IMR-90 (cell line): Measurements from ENCODE around the gene DZIP1L. TPM values are rescaled to one million over a fixed set of nuclear protein-coding genes. Genes with fewer than 3 reads are reported as not detected.

Experiments
- ATAC-seq: fragments of 200-7000 bp; cut with Tn5 transposase; 2 replicates; pipeline ENCODE4 v1.9.1; 2020; ENCODE audit warnings: low read depth, mild to moderate bottlenecking, moderate library complexity
- BruUV-seq: library from RNA; stranded (reverse); fragments of 400-500 nt; replicated peaks from 2 replicates; lab custom pipeline; 2021; lab: Mats Ljungman, UMichigan
- CTCF ChIA-PET: fragments of 300-600 bp; formaldehyde crosslinking; extraction: SDS; loops from one replicate; lab custom pipeline; 2021; ENCODE audit warnings: antibody characterized with exemption; lab: Yijun Ruan, JAX
- POLR2A ChIA-PET: fragments of 300-600 bp; sonication (Branson Sonifier 250); formaldehyde crosslinking; loops from one replicate; lab custom pipeline; 2022; ENCODE audit warnings: antibody characterized with exemption; ENCODE audit not compliant: unreplicated experiment; lab: Charles Lee
- DNase-seq: peaks from one replicate; pipeline ENCODE4 v3.0.0; 2013
- H2AFZ ChIP-seq: replicated peaks from 2 replicates; pipeline ENCODE3; 2013; ENCODE audit warnings: low read length, mild to moderate bottlenecking; ENCODE audit not compliant: poor library complexity
- H2AK5ac ChIP-seq: 2 replicates; pipeline ENCODE4 v1.6.1; 2013; ENCODE audit warnings: low read depth, low read length, inconsistent platforms
- H2AK9ac ChIP-seq: replicated peaks from 2 replicates; pipeline ENCODE3; 2013; ENCODE audit warnings: mild to moderate bottlenecking, low read depth, low read length, moderate library complexity; ENCODE audit not compliant: poor library complexity
- H2BK120ac ChIP-seq: 2 replicates; pipeline ENCODE4 v1.6.1; 2013; ENCODE audit warnings: low read depth, low read length, inconsistent platforms
- H2BK15ac ChIP-seq: 3 replicates; pipeline ENCODE4 v1.6.1; 2013; ENCODE audit warnings: low read depth, low read length, inconsistent platforms
- H2BK20ac ChIP-seq: 2 replicates; pipeline ENCODE4 v1.6.1; 2013; ENCODE audit warnings: low read depth, mild to moderate bottlenecking, inconsistent platforms, low read length, moderate library complexity
- H2BK5ac ChIP-seq: 2 replicates; pipeline ENCODE4 v1.6.1; 2013; ENCODE audit warnings: mild to moderate bottlenecking, low read depth, low read length, inconsistent platforms; ENCODE audit not compliant: poor library complexity, severe bottlenecking
- H3K14ac ChIP-seq: replicated peaks from 2 replicates; pipeline ENCODE4 v1.6.1; 2013; ENCODE audit warnings: low read depth, low read length, inconsistent platforms
- H3K18ac ChIP-seq: 2 replicates; pipeline ENCODE4 v1.6.1; 2013; ENCODE audit warnings: low read depth, low read length, control low read depth
- H3K23ac ChIP-seq: 2 replicates; pipeline ENCODE4 v1.6.1; 2013; ENCODE audit warnings: low read depth, low read length, inconsistent platforms
- H3K27ac ChIP-seq: 2 replicates; pipeline ENCODE4 v1.5.1; 2013; ENCODE audit warnings: mild to moderate bottlenecking, control low read depth, low read length; ENCODE audit not compliant: insufficient read depth
- H3K27me3 ChIP-seq: 2 replicates; pipeline ENCODE4 v1.6.1; 2013; ENCODE audit warnings: low read length; ENCODE audit not compliant: control insufficient read depth, insufficient read depth
- H3K36me3 ChIP-seq: 2 replicates; pipeline ENCODE4 v1.6.1; 2013; ENCODE audit warnings: low read length, mixed read lengths; ENCODE audit not compliant: control insufficient read depth, insufficient read depth
- H3K4ac ChIP-seq: 2 replicates; pipeline ENCODE4 v1.6.1; 2013; ENCODE audit warnings: low read depth, low read length, inconsistent platforms
- H3K4me1 ChIP-seq: 2 replicates; pipeline ENCODE4 v1.6.1; 2013; ENCODE audit warnings: low read length, mixed read lengths; ENCODE audit not compliant: control insufficient read depth, insufficient read depth
- H3K4me2 ChIP-seq: 2 replicates; pipeline ENCODE4 v1.6.1; 2013; ENCODE audit warnings: low read depth, mild to moderate bottlenecking, control low read depth, low read length, moderate library complexity
- H3K4me3 ChIP-seq: 2 replicates; pipeline ENCODE4 v1.5.1; 2013; ENCODE audit warnings: low read depth, mild to moderate bottlenecking, control low read depth, low read length, moderate library complexity; ENCODE audit not compliant: insufficient read depth
- H3K56ac ChIP-seq: 2 replicates; pipeline ENCODE4 v1.6.1; 2013; ENCODE audit warnings: low read length, inconsistent platforms; ENCODE audit not compliant: insufficient read depth; ENCODE audit errors: extremely low read depth
- H3K79me1 ChIP-seq, 2 experiments: 2 replicates each; pipeline ENCODE4 v1.6.1; 2013; ENCODE audit warnings: low read length in 2 of 2, inconsistent platforms in 1 of 2, low read depth in 1 of 2
- H3K9ac ChIP-seq: 2 replicates; pipeline ENCODE4 v1.6.1; 2013; ENCODE audit warnings: low read depth, low read length, control low read depth
- H3K9me1 ChIP-seq: 2 replicates; pipeline ENCODE4 v1.6.1; 2013; ENCODE audit warnings: low read length, inconsistent platforms; ENCODE audit not compliant: insufficient read depth
- H3K9me3 ChIP-seq: 2 replicates; pipeline ENCODE4 v1.6.1; 2013; ENCODE audit warnings: low read length; ENCODE audit not compliant: control insufficient read depth, insufficient read depth
- H4K20me1 ChIP-seq: 2 replicates; pipeline ENCODE4 v1.6.1; 2013; ENCODE audit warnings: low read length, inconsistent platforms; ENCODE audit not compliant: insufficient read depth
- H4K5ac ChIP-seq: 2 replicates; pipeline ENCODE4 v1.6.1; 2013; ENCODE audit warnings: mild to moderate bottlenecking, low read depth, low read length, control low read depth
- H4K8ac ChIP-seq, 2 experiments: 2 replicates each; pipeline ENCODE4 v1.6.1; 2013; ENCODE audit warnings: low read depth in 2 of 2, low read length in 2 of 2, control low read depth in 1 of 2, inconsistent platforms in 1 of 2
- H4K91ac ChIP-seq: 2 replicates; pipeline ENCODE4 v1.6.1; 2013; ENCODE audit warnings: low read depth, low read length, inconsistent platforms; ENCODE audit not compliant: insufficient read depth
- CEBPB ChIP-seq: IDR thresholded peaks from 2 replicates; pipeline ENCODE4 v1.6.1; 2012; ENCODE audit warnings: low read depth, low read length, improper control_type of control experiment
- CHD1 ChIP-seq: IDR thresholded peaks from 2 replicates; pipeline ENCODE4 v1.6.1; 2012; ENCODE audit warnings: low read depth, low read length, improper control_type of control experiment
- CTCF ChIP-seq: conservative IDR thresholded peaks from 2 replicates; pipeline ENCODE4 v1.5.1; 2012; ENCODE audit warnings: mild to moderate bottlenecking, low read depth, low read length, improper control_type of control experiment
- MXI1 ChIP-seq: IDR thresholded peaks from 2 replicates; pipeline ENCODE4 v1.6.1; 2012; ENCODE audit warnings: low read depth, mild to moderate bottlenecking, low read length, moderate library complexity, borderline replicate concordance
- RCOR1 ChIP-seq: IDR thresholded peaks from 2 replicates; pipeline ENCODE4 v1.6.1; 2012; ENCODE audit warnings: mild to moderate bottlenecking, low read length, improper control_type of control experiment; ENCODE audit not compliant: insufficient replicate concordance
- USF2 ChIP-seq: fragments of 150-350 bp; IDR thresholded peaks from 2 replicates; pipeline ENCODE4 v1.6.1; 2017; ENCODE audit warnings: mild to moderate bottlenecking, antibody characterized with exemption, low read length, low read depth
- WGBS, 2 experiments: methylation state at CpG; one replicate each; pipeline versions ENCODE4 v1.1.5 to v1.1.7; 2013; ENCODE audit warnings: missing lambda C conversion rate in 2 of 2; ENCODE audit not compliant: insufficient read length in 1 of 2; ENCODE audit errors: extremely low coverage in 2 of 2; 5-methylcytosine and 5-hydroxymethylcytosine counted together
- dilution Hi-C: fragments of 300-500 bp; cut with HindIII; formaldehyde crosslinking; loops from one replicate; pipeline ENCODE4 v1.14.3; 2018; ENCODE audit warnings: low sequenced_read_pairs; ENCODE audit not compliant: unreplicated experiment
- in situ Hi-C: fragments of 300-500 bp; cut with MboI; formaldehyde crosslinking; loops from 3 replicates; pipeline ENCODE4 v1.14.3; 2019; ENCODE audit warnings: low sequenced_read_pairs, inconsistent platforms, mixed read lengths
- intact Hi-C: fragments of 100-400 bp; cut with micrococcal nuclease; formaldehyde crosslinking; loops from 2 replicates; pipeline ENCODE4 v1.10.0; 2022
- polyA plus RNA-seq, 3 experiments: library from polyadenylated mRNA; depleted of rRNA; stranded (reverse); fragments of >200 nt; gene quantifications; 2 replicates each; pipeline ENCODE4 v1.2.3, GENCODE V29; 2012; ENCODE audit warnings: low replicate concordance in 1 of 3
- total RNA-seq: library from RNA; depleted of rRNA; stranded (reverse); fragments of >200 nt; gene quantifications from 2 replicates; pipeline ENCODE4 v1.2.3, GENCODE V29; 2012

DZIP1L gene
- total and polyA plus RNA-seq, 2 of the 4 experiments (the other 2 are of a cell fraction), result 12.9 to 14.7 TPM

GRCh38 chr3:138031536-138031935 lies 83.9 kb downstream of the DZIP1L start:
- H2BK20ac ChIP-seq, result no peak overlapping the region
- no peak overlapping the region for H3K56ac ChIP-seq
- H3K4me1 ChIP-seq, result no peaks in the 10 kb centered on the region
- no peak overlapping the region for H4K8ac ChIP-seq
- dilution Hi-C loops, result no loop called here
- no peak overlapping the region for H2BK5ac ChIP-seq
- H4K5ac ChIP-seq, result no peak overlapping the region
- no peak overlapping the region for H3K23ac ChIP-seq
- H3K18ac ChIP-seq, result no peak overlapping the region
- H3K9ac ChIP-seq, result no peak overlapping the region
- no CpG with 5 or more reads among the region's 3 CpGs for WGBS, 2 experiments
- no peak overlapping the region for H3K4ac ChIP-seq
- BruUV-seq, result no TSS peak
- no peaks in the 10 kb centered on the region for H3K27me3 ChIP-seq
- no peak overlapping the region for H2AK5ac ChIP-seq
- H2BK120ac ChIP-seq, result no peak overlapping the region
- H2AFZ ChIP-seq, result no peak overlapping the region
- H3K27ac ChIP-seq, result no peak overlapping the region
- H3K14ac ChIP-seq, result no peak overlapping the region
- peaks cover 9% of the 10 kb centered on the region for H3K36me3 ChIP-seq
- H2BK15ac ChIP-seq, result no peak overlapping the region
- CTCF ChIA-PET, result no interaction called here
- H3K9me1 ChIP-seq, result no peaks in the 10 kb centered on the region
- no peak for ATAC-seq
- no peak overlapping the region for H4K91ac ChIP-seq
- no peaks in the 10 kb centered on the region for H3K9me3 ChIP-seq
- TF ChIP-seq MXI1 (no peak), CEBPB (no peak), CHD1 (no peak), USF2 (no peak), CTCF (no peak), RCOR1 (no peak)
- H3K4me3 ChIP-seq, result no peak overlapping the region
- intact Hi-C loops, result no loop called here
- H3K79me1 ChIP-seq, result no peaks in the 10 kb centered on the region
- H4K20me1 ChIP-seq, result no peaks in the 10 kb centered on the region
- in situ Hi-C loops, result no loop called here
- no peak overlapping the region for H3K4me2 ChIP-seq
- POLR2A ChIA-PET, result no interaction called here
- no peak overlapping the region for H2AK9ac ChIP-seq
- DNase-seq, result no peak
